A549 treated with GW870086 at 1 μM for 4 hours (cell line): ENCODE data around the gene NHP2. TPM values are rescaled to one million over a fixed set of nuclear protein-coding genes. Genes with fewer than 3 reads are reported as not detected.

ENCODE experiments used
- total RNA-seq: library from RNA; stranded (reverse); fragments of 200-300 nt; extraction: Qiagen RNA extraction; gene quantifications from 5 replicates; pipeline ENCODE4 v1.2.3, GENCODE V29; 2022; ENCODE audit warnings: low read depth

NHP2 gene
- total RNA-seq: 380 to 478 TPM (median 408 TPM) in 5 replicates

DNA sequence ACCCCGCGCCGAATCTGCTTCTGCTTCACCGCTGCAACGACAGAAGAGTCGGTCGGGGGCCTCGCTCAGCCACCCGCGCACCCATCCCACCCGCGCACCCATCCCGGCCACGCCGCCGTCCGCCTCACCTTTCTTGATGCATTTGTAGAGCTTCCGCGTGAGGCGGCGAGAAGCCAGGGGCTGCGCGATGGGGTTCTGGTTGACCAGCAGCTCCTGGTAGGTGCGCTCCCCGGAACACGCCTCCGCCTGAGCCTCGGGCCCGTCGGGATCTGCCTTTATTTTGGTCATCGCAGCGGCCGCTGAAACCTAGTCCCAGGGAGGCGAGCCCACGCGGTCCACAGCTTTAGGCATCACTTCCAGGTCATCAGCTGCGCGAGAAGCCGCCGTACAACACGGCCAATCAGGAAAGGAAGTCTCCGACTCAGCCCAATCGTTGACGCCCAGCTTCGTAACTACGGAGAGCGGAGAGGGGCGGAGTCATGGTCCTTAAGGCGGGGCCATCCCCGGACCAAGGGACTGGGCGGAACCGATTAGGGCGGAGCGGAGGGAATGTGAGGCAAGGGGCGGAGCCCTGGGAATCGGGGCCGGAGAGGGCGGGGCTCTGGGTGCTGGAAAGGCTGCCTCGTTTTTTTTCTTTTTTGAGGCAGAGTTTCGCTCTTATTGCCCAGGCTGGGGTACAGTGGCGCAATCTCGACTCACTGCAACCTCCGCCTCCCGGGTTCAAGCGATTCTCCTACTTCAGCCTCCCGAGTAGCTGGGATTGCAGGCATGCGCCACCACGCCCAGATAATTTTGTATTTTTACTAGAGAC lies at the start of gene NHP2:
NHP2 (minus strand) TSS at position 356 of the 811 bp plus-strand sequence; CDS start at position 288, 68 bp downstream.

DNA sequence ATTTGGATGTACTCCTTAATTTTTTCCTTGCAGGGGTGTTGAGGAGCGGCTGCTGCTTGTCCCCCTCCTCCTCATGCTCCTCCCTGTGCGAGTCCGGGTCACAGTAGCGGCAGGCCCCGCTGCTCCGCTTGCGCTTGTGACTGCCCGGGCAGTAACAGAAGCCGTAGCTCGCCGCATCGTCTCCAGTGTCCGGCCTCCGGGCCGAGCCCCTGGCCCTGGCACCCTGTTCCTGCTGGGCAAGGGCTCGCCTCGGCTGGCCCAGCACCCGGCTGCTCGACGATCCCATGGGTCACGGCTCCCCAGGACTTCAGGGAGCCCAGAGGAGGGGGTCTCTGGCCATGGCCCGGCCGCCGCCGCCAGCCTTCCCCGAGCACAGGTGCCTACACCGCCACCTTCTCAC lies 33.3 kb upstream of the NHP2 start, which contains the start of gene GMCL2:
GMCL2 (minus strand) TSS at position 358 of the 400 bp plus-strand sequence; CDS start at position 286, 72 bp downstream.

DNA sequence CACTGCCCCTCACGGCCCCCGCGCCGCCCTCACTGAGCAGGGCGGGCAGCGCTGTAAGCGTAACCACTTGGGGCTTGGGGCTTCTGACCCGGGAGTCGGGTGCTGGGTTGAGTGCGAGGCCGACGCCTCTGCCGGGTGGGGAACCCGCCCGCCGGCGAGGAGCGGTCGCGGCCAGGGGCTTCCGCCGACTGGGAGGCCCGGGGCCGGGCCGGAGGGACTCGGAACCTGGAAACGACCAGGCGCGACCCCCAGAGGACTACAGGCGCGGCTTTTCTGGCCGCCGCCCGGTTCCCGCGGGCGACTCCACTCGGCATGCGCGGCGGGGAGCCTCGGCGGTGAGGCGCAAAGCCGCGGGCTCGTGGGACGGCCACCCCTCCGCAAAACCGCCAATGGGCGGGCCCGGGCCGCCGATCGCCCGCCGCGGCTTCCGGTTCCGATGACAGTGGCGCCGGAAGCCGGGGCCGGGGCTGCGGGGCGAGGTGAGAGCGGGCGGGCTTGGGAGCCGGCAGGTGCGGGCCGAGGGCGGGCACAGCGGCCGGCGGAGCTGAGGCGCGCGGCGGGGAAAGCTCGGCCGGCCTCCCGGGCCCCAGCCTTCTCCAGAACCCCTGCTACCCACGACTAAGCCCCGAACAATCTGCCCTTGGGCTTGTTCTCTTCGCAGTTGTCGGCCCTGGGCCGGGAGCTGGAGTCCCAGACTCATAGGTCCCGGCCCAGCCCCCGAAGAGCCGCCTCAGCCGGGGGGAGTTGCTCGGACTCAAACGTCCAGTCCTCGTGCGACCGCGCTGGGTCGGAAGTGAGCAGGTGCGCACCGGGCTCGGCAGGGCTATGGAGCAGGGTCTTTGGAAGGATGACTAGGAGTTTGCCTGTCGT lies 22.9 kb downstream of the NHP2 start, which contains the start of gene RMND5B:
RMND5B (plus strand) TSS at position 439 of the 870 bp plus-strand sequence. CDS start 7,106 bp downstream, outside the sequence.

DNA sequence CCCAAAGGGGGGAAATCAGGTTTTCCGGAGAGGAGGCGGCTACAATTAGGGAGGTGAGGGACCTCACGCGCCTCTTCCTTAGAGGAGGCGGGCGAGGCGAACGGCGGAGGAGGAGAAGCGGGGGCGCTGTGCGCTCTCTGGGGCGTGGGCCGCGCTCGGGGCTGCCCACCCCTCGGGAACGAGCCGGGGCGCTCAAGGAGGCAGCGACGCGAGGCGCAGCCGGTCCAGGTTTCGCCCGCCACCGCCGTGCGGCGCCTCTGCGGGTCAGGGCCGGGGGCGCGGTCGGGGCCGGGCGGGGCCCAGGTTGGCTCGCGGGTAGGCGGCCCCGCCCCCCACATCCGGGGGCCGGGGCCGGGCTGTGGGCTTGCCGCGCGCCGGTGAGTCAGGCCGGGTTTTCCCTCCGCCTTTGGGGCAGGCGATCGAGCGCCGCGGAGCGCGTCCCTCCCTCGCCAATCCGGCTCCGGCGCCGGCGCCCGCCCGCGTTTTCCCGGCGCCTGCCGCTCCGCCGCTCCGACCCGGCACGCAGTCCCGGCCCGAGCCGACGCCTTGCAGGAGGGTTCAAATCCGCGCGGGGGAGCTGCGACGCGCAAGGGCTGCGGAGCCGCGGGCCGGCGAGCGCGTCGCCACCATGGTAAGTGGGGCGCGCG lies 40.4 kb downstream of the NHP2 start, which contains the start of gene N4BP3:
N4BP3 (plus strand) TSS at position 392 of the 647 bp plus-strand sequence. CDS start 6,052 bp downstream, outside the sequence.

Other genes starting within 250 kb of the NHP2 start
- gene PROP1, start 157.6 kb downstream of the NHP2 start, total RNA-seq: 0.19 TPM in 1 of 5 replicates, not detected in the others
- gene N4BP3, start 40.4 kb downstream of the NHP2 start, total RNA-seq: 0.67 to 1.00 TPM (median 0.86 TPM) in 5 replicates
- gene RMND5B, start 22.9 kb downstream of the NHP2 start, total RNA-seq: 22.3 to 30.9 TPM (median 29.4 TPM) in 5 replicates
- gene GMCL2, start 33.5 kb upstream of the NHP2 start, total RNA-seq: not detected in 5 replicates
- 312 to 335 TPM (median 319 TPM) in 5 replicates for gene HNRNPAB, start 50.6 kb upstream of the NHP2 start, total RNA-seq
- 4.3 to 9.8 TPM (median 8.3 TPM) in 5 replicates for gene PHYKPL, start 78.9 kb upstream of the NHP2 start, total RNA-seq